Stimulated activated CD4-positive, alpha-beta T cell treated with anti-CD3 and anti-CD28 coated beads, Interleukin-2, amount 100 ng/mL, for 4 hours (primary cell): ENCODE measurements around the gene ST3GAL3.

Experiments used
- DNase-seq: peaks from one replicate; pipeline ENCODE4 v3.0.0-alpha.2; 2020; ENCODE audit warnings: low read depth

Gene ST3GAL3

GRCh38 chr1:43786960-43787359, 79.6 kb downstream of the ST3GAL3 start:
- DNase-seq: no peak

- no peak for DNase-seq
Observed at GRCh38 chr1:43789604-43790550, 82.5 kb downstream of the ST3GAL3 start.

DNA sequence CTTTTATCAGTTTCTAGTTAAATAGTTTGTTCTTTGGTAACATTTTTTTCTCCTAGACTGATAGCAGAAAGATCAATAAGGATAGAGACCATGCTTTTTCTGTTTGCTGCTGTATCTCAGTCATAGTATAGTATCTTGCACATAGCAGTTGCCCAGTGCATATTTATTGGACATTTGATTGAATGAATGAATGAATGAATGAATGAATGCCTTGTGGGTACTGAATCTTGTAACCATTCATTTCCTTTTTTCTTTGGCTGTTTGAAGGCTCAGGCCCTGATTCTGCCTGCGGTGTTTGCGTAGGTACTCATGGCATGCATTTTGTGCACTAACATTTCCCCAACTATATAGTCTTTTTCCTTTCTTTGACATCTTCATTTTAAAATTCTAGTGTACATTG, 83.9 kb downstream of the ST3GAL3 start:
- no peak for DNase-seq

GRCh38 chr1:43796111-43796581, 88.8 kb downstream of the ST3GAL3 start:
- DNase-seq: no peak

- DNase-seq: no peak
Observed at GRCh38 chr1:43797891-43798290, 90.6 kb downstream of the ST3GAL3 start.

DNA sequence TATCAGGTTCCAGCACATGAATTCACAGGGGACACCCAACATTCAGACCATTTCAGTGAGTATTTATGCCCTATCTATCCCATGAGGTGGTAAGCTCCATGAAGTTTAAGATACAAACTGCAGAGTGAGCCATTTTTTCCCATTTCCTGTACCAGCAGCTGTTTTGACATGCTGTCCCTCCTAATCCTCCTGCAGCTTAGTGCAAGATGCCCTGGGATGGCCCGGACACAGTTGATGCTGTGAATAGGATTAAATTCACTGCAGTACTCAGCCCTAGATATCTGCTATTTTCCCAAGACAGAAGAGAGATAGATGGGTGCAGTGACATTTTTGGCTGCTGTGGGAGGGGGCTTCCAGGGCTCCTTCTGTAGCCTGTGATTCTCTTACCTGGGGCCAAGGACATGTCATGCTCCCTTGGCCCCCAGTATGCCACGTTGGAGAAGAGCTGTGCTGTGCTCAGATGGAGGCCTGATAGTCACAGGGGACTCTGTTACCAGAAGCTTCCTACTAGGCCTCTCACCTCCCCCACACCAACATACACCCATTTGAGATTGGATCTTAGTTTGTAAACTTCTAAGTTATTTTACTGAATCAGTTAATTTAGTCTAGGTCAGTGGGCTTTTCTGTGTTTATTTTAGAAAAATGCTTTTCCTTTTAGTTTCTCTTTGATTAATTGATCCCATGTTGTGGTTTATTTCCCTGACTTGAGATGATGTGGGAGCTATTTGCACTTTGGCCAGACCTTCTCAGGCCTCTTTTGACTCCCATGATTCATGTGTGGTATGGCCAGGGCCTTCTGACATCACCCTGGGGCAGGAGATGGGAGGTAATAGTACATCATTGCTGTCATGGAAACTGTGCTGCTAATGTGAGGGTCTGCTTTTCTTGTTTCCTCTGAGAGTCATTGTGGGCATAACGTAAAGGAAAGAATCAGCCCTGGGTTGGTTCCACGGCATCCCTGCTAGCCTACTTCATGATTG, 92.6 kb downstream of the ST3GAL3 start:
- DNase-seq: no peak

- no peak for DNase-seq
Observed at GRCh38 chr1:43800771-43801170, 93.4 kb downstream of the ST3GAL3 start.

DNA sequence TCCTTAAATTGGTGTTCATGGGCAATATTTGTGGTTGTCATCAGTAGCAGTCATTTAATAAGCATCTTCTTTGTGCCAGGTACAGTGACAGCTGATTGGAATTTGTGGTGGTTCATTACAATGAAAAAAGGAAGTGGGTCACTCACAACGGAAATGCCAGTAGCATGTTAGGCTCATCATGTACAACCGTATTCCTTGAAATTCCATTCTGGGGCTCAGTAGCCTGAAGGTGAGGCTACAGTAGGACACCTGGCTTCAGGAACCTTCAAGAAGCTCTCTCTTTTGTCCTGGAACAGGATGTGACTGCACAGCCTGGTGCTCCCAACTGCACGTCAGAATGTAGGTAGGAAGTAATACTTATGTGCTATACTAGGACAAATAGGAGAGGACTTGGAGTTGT, 93.9 kb downstream of the ST3GAL3 start:
- DNase-seq: no peak

DNA sequence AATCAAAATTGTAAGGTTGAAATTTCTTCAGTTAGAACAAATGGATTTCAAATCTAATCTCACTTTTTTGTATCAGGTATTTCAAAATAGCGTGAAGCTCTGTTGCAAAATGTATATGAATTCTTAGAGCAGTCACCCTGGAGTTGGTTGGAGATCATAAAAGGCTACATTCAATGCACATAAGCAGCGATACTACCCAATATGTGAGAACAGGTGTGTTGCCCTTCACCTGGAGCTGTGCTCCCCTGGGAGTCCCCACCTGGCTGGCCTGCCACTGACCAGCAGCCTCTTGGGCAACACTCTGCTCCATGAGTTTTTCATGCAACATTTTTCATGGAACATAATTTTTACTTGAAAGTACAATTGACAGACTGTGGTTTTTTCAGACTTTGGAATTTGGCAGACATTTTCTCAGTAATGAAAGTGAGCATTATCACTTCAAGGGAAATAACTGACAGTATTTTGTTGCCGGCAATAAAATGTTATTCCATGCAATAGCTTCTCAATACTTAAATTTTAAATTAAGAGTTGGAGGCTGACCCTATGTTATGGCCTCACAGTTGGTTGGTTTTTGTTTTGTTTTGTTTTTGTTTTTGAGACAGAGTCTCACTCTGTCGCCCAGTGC, 95.1 kb downstream of the ST3GAL3 start:
- no peak for DNase-seq

DNA sequence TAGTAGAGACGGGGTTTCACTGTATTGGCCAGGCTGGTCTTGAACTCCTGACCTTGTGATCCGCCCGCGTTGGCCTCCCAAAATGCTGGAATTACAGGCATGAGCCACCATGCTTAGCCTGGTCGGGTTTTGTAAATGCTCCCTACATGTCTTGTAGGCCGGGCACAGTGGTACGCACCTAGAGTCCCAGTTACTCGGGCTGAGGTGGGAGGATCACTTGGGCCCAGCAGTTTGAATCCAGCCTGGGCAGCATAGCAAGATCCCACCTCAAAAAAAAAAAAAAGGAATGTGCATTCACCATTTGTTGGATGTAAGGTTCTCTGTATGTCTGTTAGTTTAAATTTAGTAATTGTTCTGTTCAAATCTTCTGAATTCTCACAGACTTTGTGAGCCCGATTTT, 95.8 kb downstream of the ST3GAL3 start:
- DNase-seq: no peak

DNA sequence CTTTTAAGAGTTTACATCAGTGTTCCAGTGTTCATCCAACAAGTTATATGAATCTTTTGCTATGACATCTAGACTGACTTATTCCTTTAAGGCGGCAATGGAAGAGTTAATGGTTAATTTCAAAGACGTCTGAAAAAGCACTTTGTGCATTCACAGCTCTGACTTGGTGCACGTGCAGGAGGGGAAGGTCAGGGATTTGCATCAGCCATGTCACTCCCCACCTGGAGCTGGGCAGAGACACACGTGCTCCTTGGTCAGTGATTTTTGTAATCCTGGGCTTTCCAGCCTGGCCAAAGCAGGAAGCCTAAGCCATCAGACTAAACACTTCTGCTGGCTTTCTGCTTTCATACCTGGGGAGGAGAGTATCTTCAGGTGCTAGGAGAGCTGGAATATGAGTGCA, 96.3 kb downstream of the ST3GAL3 start:
- no peak for DNase-seq

DNA sequence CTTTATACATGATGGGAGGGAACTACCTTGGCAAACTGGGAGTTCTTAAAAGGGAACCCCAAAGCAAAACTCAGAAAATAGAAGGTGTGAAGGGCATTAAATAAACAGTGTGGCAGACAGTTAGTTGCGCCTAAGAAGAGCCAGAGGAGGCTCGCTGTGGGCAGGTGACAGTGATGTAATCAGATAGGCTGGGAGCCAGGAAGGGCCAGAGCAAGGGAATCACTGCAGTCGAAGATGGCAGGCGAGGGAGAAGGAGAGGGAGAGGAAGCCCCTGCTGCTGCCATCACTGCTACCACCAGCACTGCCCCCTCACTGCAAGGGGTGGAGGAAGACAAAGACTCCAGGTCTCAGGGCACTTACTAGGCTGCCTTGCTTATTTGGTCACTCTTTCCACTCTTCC, 97.2 kb downstream of the ST3GAL3 start:
- DNase-seq: no peak

DNA sequence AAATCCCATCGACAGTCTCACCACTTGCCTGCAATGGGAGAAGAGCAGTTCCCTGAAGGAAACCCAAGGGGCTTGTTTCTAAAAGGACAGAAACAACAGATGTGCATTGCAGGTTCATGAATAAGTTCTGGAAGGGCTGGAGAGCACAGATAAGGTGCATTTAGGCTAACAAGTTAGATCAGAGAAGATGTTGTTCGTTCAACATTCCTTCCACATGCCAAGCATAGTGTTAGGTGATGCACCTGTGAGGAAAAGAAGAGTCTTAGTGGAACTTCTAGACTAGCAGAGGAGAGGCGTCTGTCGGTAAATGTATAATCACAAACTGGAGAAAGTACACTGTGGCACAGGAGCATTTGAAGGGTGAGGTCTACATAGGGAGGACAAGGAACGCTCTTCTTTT, 98.0 kb downstream of the ST3GAL3 start:
- DNase-seq: no peak

- DNase-seq: no peak
Observed at GRCh38 chr1:43806183-43806582, 98.8 kb downstream of the ST3GAL3 start.

DNA sequence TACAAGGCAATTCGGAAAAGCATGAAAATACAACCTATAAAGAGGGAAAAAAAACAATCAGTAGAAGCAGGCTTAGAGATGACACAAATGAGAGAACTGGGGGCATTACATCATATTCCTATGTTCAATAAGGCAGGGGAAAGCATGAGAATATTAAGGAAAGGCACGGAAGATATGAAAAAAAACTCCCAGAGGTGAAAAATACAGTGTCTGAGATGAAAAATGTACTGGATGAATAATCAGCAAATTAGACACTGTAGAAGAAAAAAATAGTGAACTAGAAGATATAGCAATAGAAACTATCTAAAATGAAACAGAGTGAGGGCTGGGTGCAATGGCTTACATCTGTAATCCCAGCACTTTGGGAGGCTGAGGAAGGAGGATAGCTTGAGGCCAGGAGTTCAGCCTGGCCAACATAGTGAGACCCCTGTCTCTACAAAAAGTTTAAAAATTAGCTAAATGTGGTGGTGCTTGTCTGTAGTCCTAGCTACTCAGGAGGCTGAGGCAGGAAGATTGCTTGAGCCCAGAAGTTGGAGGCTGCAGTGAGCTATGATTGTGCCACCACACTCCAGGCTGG, 101.8 kb downstream of the ST3GAL3 start:
- no peak for DNase-seq

- no peak for DNase-seq
Observed at GRCh38 chr1:43812579-43812978, 105.2 kb downstream of the ST3GAL3 start.

DNA sequence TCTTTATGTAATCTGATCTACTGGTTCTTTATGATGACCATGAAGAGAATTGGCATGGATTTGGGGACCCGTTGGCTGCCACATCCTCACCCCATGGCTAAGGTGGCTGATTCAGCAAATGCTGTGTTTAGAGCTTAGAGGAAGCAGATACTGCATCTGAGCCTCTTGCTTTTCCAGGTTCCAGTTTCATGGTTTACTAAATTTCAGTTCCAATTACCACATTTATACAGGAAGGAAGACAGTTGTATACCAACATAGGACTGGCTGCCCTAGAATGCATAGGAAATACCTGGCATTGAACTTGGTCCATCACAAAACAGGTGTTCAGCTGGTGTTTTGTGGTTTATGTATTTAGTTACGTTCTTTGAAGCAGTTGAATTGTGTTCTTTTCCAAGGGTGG, 107.1 kb downstream of the ST3GAL3 start:
- DNase-seq: no peak

DNA sequence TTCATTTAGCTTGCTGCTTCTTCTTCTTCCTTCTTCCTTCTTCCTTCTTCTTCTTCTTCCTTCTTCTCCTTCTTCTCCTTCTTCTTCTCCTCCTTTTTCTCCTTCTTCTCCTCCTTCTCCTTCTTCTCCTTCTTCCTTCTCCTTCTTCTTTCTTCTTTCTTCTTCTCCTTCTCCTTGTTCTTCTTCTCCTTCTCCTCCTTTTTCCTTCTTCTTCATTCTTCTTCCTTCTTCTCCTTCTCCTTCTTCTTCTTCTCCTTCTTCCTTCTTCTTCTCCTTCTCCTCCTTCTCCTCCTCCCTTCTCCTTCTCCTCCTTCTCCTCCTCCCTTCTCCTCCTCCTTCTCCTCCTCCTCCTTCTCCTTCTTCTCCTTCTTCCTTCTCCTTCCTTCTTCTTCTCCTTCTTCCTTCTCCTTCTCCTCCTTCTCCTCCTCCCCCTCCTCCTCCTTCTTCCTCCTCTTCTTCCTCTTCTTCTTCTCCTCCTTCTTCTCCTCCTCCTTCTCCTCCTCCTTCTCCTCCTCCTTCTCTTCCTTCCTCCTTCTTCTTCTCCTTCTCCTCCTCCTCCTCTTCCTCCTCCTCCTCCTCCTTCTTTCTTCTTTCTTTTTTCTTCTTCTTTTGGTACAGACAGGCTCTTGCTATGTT, 110.1 kb downstream of the ST3GAL3 start:
- no peak for DNase-seq

GRCh38 chr1:43818691-43819090, 111.4 kb downstream of the ST3GAL3 start:
- no peak for DNase-seq

DNA sequence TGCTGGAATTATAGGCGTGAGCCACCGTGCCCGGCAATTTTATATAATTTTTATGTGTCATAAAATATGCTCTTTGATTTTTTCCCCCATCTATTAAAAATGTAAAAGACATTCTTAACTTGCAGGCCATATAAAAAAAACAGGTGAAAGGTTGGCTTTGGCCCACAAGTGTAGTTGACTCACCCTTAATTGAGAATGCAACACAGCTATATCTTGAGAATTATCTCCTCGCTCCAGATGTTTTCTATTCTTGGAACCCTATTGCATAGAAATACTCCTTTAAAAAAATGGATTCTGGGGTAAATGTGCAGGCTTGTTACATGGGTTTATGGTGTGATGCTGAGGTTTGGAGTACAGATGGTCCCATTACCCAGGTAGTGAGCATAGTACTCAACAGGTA, 112.0 kb downstream of the ST3GAL3 start:
- no peak for DNase-seq

DNA sequence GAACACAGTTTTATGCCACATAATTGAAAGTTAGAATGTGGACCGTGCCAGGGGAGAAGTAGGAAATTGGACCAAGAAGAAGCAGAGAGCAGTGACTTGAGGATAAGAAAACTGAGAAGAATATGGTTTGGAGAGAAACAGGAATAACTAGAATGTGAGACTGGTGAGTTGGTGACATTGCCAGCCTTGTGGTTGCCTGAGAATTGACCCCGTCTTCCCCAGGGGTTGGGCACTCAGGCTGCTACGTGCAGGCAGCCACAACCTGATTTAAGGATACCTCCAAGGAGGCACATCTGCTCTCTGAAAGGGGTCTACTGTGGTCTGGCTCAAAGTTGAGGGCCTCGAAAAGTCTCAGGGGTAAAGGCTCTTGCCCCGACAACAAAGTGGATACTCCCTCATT, 114.1 kb downstream of the ST3GAL3 start:
- no peak for DNase-seq
